GM18951 (cell line): Measurements from ENCODE around the gene NR4A2.

Source experiments
- POLR2A ChIP-seq: IDR thresholded peaks from 4 replicates; pipeline ENCODE4 v1.6.1; 2011; ENCODE audit warnings: mild to moderate bottlenecking; ENCODE audit not compliant: insufficient read length, insufficient read depth; ENCODE audit errors: extremely low read depth
- in situ Hi-C: fragments of 300-500 bp; cut with MboI; formaldehyde crosslinking; loops from one replicate; pipeline ENCODE4 v1.12.0; 2022; ENCODE audit warnings: low sequenced_read_pairs, mixed read lengths, inconsistent platforms; ENCODE audit not compliant: unreplicated experiment

The NR4A2 gene

DNA sequence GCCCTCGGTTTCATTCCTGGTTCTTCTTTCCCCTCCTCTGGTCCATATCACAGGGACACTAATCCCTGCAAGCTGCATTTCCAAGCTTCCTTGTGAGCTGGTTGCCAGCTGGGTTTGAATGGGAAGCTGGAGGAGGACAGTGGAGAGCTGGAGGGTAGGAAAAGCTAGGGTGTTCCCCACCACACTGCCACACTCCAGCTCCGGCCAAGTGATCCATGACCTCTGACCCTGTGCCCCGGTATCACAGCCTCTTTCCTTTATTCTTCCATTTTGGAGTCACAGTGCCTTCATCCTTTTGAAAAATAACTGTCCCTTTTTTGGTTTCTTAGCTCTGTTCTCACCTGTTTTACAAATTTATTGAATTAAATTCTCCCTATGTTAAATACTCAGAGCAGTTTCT lies 13.1 kb upstream of the NR4A2 start:
- no peak for TF ChIP-seq POLR2A
- in situ Hi-C loops, result no loop called here

DNA sequence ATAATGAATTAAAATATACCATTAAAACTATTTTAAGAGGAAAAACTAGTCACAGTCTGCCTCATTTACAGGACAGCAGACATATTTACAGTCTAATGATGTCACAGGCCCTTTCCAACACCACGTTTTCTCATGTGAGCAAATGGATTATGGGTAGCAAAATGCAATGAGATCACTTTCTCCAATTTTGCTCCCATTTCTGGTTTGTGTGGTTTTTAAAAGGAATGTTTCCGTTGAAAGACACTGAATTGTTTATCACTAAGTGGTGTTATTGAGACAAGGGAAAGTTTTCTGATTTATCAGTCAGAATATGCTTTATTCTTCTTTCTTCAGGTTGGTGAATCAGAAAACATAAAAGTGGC lies 11.4 kb upstream of the NR4A2 start:
- TF ChIP-seq POLR2A, result no peak
- in situ Hi-C loops, result no loop called here

DNA sequence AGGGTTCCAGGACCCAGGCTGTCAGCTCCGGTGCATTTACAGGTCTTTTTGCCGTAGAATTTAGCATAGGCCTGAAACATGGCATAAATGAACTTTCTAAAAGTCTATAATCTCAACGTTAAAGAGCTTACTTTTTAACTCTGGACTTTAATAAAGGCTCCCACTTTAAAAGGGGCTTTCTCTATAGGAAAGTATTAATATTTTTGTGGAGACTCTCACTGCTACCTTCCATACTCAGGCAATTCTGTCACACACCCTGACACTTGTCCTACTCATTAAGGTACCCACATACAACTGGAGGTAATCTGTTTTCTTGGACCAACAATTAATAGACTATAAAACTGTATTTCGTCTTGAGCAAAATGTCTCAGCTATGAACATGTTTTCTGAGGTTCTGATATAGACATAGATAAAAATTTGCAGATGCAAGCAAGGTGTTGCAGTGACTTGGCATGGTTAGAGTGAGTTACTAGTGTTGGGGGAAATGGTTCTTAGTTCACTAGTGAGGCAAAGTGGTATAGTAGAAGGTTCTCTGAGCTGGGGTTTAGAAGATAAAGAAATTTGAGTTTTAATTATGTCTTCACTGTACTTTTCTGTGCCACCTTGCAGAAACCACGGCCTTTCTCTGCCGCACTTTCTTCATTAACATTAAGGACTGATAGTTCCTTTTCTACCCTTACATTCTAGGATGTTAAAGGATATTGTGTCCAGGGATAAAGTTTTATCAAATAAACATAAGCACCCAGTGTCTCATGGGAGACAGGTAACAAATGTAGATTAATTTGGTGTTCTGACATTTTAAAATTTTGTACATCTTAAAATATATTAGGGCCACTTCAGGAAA lies 10.8 kb upstream of the NR4A2 start:
- TF ChIP-seq POLR2A, result no peak
- in situ Hi-C loops, result no loop called here

DNA sequence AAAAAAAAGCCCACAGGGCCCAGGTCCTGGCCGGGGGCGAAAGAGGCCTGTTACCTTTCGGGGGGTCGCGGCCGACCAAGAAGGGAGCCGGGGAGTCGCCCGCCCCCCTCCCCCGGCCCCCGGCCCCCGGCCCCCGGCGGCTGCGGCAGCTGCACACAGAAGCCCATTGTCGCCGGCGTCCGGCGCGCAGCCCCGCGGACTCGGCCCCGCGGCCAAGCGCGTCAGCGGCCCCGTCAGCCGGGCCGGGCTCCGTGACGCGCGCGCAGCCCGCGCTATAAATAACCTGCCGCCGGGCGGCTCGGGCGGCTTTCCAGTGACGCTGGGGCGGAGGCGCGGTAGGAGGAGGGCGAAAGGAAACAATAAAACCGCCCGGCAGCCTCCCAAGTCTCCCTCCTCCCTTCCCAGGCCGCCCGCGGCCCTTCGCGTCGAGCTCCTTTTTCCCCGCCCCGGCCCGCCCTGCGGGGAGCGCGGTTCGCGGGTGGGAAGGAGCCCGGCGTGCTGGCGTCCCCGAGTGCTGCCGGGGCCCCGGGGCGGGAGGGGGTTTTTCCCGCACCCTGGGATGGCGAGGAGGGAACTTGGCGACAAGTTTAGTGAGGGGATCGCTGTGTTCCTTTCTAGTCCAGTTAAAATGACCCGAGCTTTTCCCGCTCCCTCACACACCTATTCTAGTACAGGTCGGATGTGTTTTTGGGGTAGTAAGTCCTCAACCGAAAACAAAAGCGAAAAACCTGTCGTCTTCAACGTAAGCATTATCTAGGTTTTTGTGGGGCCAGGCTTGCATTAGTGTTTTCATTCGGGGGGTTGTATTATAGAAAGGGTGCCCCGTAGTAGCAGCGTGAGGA lies 10.0 kb upstream of the NR4A2 start:
- in situ Hi-C loops, result no loop called here
- peak; percentile 66 for TF ChIP-seq POLR2A

DNA sequence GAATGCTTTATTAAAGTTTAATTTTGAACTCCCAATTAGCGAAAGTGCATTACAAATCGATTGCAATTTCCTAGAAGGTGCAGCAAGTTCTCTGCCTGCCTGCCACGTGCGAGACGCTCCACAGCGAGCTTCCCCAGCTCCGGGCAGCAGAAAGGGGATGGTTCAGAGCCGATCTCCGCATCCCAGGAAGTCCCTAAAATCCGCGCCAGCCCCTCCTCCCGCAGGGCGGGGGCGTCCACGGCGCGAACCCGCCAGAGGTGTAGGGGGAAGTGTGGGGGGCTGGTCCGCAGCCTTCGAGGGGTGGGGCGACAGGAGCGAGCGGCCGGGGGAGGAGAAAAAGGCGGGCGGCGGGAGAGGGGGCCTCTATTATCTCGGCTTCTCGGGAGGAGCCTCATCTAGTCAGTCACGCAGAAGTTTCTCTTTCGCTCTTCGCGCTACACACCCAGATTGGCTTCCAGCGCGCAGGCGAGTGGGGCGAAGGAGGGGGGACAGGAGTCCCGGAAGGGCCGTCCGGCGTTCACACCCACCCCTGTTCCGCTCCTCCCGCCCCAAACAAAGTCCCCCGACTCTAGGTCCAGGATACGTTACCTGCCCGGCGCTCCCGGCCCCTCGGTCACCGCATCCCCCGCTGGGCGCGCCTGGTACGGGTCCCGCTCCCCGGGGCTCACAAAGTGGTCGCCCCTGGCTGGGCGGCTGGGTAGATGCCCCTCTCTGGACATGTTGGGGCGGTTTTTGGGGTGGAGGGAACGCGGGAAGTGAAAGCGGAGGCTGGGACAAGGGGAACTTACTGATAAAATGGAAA lies 9.1 kb upstream of the NR4A2 start:
- in situ Hi-C loops, result no loop called here
- TF ChIP-seq POLR2A, result peak; percentile 74

DNA sequence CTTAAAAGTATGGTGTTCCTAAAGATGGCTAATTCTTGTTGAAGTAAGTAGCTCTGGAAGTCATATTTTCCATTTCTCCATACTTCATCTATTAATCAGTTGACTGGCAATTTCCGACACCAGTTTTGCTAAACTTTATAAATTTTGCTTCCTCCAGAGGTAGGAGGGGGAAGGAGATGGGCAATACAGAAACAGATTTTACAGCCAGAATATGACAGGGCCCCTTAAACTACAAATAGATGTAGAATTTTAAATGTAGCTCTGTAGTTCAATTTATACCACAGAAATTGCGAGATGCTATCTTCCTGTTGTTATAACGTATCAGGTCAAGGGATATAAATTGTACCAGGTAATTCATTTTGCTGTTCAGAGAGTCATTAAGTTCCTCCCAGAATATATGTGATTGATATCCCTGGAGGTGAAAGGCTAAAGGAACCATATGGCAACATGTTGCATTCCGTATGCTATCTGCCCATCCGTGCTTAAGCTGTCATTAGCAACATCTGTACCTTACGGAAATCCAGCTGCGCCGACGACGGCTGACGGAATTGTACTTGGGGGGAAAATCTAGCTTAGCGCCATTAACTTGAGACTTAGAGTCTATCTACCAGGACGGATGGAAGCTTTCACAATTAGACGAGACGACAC lies 8.4 kb upstream of the NR4A2 start:
- in situ Hi-C loops, result no loop called here
- no peak for TF ChIP-seq POLR2A

DNA sequence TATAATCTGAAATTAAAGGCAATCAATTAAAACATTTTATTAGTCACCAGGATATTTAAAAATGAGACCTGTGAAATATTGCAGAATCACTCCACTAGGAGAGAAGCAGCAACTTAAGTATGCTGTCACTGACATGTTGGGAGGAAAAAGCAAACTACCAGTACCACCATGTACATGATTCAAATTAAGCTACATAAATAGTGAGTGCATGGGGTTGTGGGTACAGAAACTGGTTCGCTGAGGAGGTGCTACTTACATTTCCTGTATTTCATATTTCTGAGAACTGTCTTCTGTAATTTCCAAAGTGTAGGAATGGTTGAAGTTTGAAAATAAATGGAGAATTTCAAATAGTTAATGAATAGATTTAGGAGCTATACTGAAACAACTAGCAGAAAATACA lies 7.9 kb upstream of the NR4A2 start:
- in situ Hi-C loops, result no loop called here

DNA sequence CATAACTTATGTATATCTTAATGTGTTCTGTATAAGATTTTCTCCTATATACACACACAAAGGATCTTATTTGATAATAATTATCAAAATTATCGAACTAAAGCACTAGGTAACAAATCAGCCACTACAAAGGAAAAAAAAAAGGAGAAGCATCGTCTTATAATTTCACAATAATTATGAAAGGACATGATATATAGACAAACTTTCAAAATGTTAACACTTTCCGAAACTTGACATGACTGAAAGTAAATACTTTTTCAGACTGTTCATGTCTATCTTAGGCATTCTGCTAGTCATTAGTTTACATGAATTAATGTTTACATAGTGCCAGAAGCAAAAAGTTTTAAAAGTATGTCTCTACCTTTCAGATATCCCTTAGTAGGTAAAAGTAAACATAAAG lies 7.3 kb upstream of the NR4A2 start:
- no peak for TF ChIP-seq POLR2A
- in situ Hi-C loops, result loop anchor here (10.0 kb wide), 1 partner anchor 245 kb away; no protein-coding TSS in a partner anchor

More for the DNA sequence above, 7.9 kb upstream of the NR4A2 start:
- no peak for TF ChIP-seq POLR2A

DNA sequence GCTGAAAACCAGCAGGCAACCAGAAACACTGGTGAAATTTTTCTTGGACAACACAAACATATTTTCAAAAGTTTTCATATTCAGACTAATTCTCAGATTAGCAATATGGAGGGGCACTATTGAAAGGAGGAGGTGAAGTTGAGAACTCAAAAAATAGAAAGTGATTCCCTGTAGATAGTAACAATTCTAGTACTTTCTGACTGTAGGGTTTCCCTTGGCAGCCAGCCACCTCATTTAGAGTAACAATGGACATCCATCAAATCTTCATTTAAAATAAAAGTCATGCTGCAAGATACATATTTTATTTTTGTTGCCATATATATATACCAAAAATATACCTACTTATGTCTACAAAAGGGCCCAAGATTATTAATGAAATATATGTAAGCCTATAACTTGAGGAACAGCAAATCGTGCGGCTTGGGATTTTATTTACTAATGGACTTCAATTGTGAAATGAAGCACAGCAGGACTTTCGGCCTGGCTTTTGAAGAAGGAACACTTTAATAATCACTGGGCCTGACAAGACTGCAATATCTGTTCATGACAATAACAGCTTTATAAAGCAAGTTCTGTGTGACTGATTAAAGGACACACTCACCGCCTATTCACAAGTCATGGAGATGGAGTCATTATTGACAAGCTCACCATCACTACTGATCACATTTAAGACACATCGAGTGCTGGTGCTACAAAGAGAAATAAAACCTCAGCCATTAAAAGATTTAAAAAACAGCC lies 6.8 kb upstream of the NR4A2 start:
- TF ChIP-seq POLR2A, result no peak
- in situ Hi-C loops, result loop anchor here (10.0 kb wide), 1 partner anchor 246 kb away; no protein-coding TSS in a partner anchor

DNA sequence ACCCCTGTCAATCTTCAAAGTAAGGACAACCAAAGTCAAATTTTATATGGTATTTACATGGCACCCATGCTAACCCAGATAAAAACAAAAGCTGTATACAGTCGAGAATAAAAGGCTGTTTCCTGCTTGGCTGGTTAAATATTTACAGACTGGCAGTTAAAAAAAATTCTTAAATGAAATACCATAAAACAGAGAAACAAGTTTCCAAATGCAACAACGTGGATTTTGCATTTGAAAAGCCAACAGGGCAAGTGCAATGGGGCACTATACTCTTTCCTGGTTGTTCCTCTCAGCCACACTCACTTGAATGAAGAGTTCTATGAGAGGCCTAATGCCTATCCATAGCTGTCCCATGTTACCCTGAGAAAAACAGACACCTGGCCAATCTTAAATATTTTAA lies 6.1 kb upstream of the NR4A2 start:
- in situ Hi-C loops, result loop anchor here (10.0 kb wide), 1 partner anchor 246 kb away; no protein-coding TSS in a partner anchor
- TF ChIP-seq POLR2A, result no peak

DNA sequence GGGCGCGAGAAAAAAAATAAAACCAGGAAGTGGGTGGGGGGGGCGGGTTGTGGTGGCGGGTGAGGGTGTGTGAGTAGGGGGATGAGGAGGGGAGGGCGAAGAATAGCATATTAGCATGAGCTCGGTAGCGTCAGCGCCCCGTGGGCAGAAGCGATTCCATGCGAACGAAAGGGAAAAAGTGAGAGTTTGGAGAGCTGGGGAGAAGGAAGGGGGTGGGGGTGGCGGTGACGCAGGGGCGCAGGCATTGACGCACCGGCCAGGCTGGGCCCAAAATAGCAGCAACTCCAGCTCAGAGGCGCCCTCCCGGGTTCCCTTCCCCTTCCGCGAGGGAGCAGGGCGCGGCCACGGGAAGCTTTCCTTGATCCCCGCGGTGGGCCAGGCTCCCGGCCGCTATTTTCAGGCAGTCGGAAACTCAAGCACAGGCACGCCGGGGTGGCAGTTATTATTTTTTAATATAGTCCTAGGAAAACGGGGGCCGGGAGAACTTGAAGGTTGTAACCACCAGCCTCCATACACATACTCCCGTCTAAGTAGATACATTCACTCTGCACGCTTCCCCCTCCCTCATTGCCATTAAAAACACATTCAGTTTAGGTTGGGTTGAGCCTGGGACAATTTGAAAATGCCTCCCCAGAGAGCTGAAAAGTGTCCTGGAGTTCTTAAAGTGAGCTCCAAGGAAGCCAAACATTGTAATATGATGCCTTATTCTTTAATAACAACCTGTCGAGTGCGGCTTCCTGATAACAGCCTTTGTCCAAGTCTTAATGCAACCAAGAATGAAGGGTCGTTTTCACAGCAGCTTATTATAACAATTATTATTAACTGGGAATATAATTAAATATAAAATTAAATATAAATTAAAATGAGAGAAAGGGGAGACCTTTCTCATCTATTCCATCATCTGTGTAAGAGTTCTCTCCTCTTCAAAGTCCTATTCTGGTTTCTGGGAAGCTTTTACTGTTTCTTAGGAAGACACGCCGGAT lies 2.3 kb upstream of the NR4A2 start:
- TF ChIP-seq POLR2A, result peak; percentile 49
- in situ Hi-C loops, result loop anchor here (10.0 kb wide), 1 partner anchor 250 kb away; no protein-coding TSS in a partner anchor
